WTC11 (cell line): ENCODE measurements around the gene CCHCR1. TPM values are rescaled to one million over a fixed set of nuclear protein-coding genes. Genes with fewer than 3 reads are reported as not detected.
"Not testable (repeated sequence)": the region's sequence is repeated elsewhere in the genome, so short reads cannot be mapped to it uniquely, and the experiment has no call there.

Source experiments
- ATAC-seq: fragments of 200-7000 bp; cut with Tn5 transposase; 2 replicates; pipeline ENCODE4 v1.10.0; 2021; ENCODE audit warnings: mild to moderate bottlenecking, moderate library complexity
- CTCF ChIA-PET: fragments of 300-600 bp; sonication (Branson Sonifier 250); formaldehyde crosslinking; loops from one replicate; lab custom pipeline; 2021; ENCODE audit warnings: antibody characterized with exemption; lab: Charles Lee
- POLR2A ChIA-PET: fragments of 350-600 bp; sonication (Branson Sonifier 250); formaldehyde crosslinking; loops from one replicate; lab custom pipeline; 2021; ENCODE audit warnings: antibody characterized with exemption; lab: Charles Lee
- DNase-seq: peaks from one replicate; pipeline ENCODE4 v3.0.0; 2021; ENCODE audit warnings: low spot score
- H3K27ac Mint-ChIP-seq: 2 replicates; pipeline ENCODE4 v1.8.0; 2021; ENCODE audit warnings: mixed read lengths
- H3K27me3 Mint-ChIP-seq: 2 replicates; pipeline ENCODE4 v1.8.0; 2021; ENCODE audit warnings: low read depth, mild to moderate bottlenecking, moderate library complexity, mixed read lengths
- H3K36me3 Mint-ChIP-seq: 2 replicates; pipeline ENCODE4 v1.8.0; 2021; ENCODE audit warnings: mixed read lengths
- H3K4me1 Mint-ChIP-seq: 2 replicates; pipeline ENCODE4 v1.8.0; 2022; ENCODE audit warnings: mixed read lengths
- H3K4me3 Mint-ChIP-seq: 2 replicates; pipeline ENCODE4 v1.8.0; 2021; ENCODE audit warnings: mild to moderate bottlenecking, moderate library complexity, mixed read lengths
- H3K9me3 Mint-ChIP-seq: 2 replicates; pipeline ENCODE4 v1.8.0; 2021; ENCODE audit warnings: mixed read lengths
- ATF2 ChIP-seq: sonication (generic); formaldehyde crosslinking; IDR thresholded peaks from 2 replicates; pipeline ENCODE4 v1.8.1; 2022; ENCODE audit warnings: low read depth, missing genetic modification reagents, borderline replicate concordance
- CBFB ChIP-seq: sonication (generic); formaldehyde crosslinking; IDR thresholded peaks from 2 replicates; pipeline ENCODE4 v1.8.1; 2022; ENCODE audit warnings: mild to moderate bottlenecking, low read depth, missing genetic modification reagents
- E2F4 ChIP-seq: sonication (generic); formaldehyde crosslinking; IDR thresholded peaks from 2 replicates; pipeline ENCODE4 v1.8.1; 2022; ENCODE audit warnings: low read depth, mild to moderate bottlenecking, moderate library complexity, missing genetic modification reagents, borderline replicate concordance
- HMGXB4 ChIP-seq: sonication (generic); formaldehyde crosslinking; IDR thresholded peaks from 2 replicates; pipeline ENCODE4 v1.8.1; 2023; ENCODE audit warnings: mild to moderate bottlenecking, moderate library complexity, missing genetic modification reagents
- MLX ChIP-seq: sonication (generic); formaldehyde crosslinking; IDR thresholded peaks from 2 replicates; pipeline ENCODE4 v1.8.1; 2023; ENCODE audit warnings: mild to moderate bottlenecking, missing genetic modification reagents, moderate library complexity
- PREB ChIP-seq: sonication (generic); formaldehyde crosslinking; IDR thresholded peaks from 2 replicates; pipeline ENCODE4 v1.8.1; 2022; ENCODE audit warnings: mild to moderate bottlenecking, missing genetic modification reagents, moderate library complexity, borderline replicate concordance
- PRRX2 ChIP-seq: fragments of 250-450 bp; sonication (Bioruptor Pico); IDR thresholded peaks from 2 replicates; pipeline ENCODE4 v1.8.0; 2021; ENCODE audit warnings: mild to moderate bottlenecking
- RELA ChIP-seq: sonication (generic); formaldehyde crosslinking; IDR thresholded peaks from 2 replicates; pipeline ENCODE4 v1.8.1; 2022; ENCODE audit warnings: missing genetic modification reagents, mild to moderate bottlenecking, borderline replicate concordance
- SMAD4 ChIP-seq: sonication (generic); formaldehyde crosslinking; IDR thresholded peaks from 2 replicates; pipeline ENCODE4 v1.8.0; 2022; ENCODE audit warnings: mild to moderate bottlenecking, missing genetic modification reagents
- SOX15 ChIP-seq: fragments of 250-450 bp; sonication (Bioruptor Pico); IDR thresholded peaks from 2 replicates; pipeline ENCODE4 v1.9.0; 2021; ENCODE audit warnings: mild to moderate bottlenecking
- SP1 ChIP-seq: sonication (generic); formaldehyde crosslinking; conservative IDR thresholded peaks from 2 replicates; pipeline ENCODE4 v1.8.1; 2022; ENCODE audit warnings: missing genetic modification reagents
- total RNA-seq: library from RNA; stranded (reverse); gene quantifications from 3 replicates; pipeline ENCODE4 v1.2.3, GENCODE V29; 2021

Gene CCHCR1
- total RNA-seq, 1 experiment from 2014 or later = 58.7 TPM

GRCh38 chr6:31203345-31203979 is 45.9 kb upstream of the CCHCR1 start (continued):
- TF ChIP-seq ATF2 (CRISPR knock-in tag) (no peak), SOX15 (no peak), PREB (CRISPR knock-in tag) (no peak), RELA (CRISPR knock-in tag) (no peak), E2F4 (CRISPR knock-in tag) (no peak)

GRCh38 chr6:31202259-31203166 is 44.9 kb upstream of the CCHCR1 start:
- Mint-ChIP-seq H3K4me3 (no peak overlapping the region), H3K9me3 (peaks cover 13% of the 10 kb centered on the region), H3K27ac (no peak overlapping the region), H3K27me3 (no peaks in the 10 kb centered on the region; the same call in 1 of the 2 replicates), H3K4me1 (peaks cover 18% of the 10 kb centered on the region), H3K36me3 (peaks cover 8% of the 10 kb centered on the region)
- TF ChIP-seq SMAD4 (CRISPR knock-in tag) (no peak), SP1 (CRISPR knock-in tag) (no peak), CBFB (no peak), MLX (CRISPR knock-in tag) (no peak)
- POLR2A ChIA-PET = no interaction called here
- ATAC-seq = peak; percentile 26
- DNase-seq = no peak
- CTCF ChIA-PET = interaction anchor here (1.0 to 1.1 kb wide), 4 partner anchors 10 to 240 kb away, joined by 3 to 13 read pairs (median 4); no protein-coding TSS in a partner anchor

- H3K27me3 Mint-ChIP-seq, POLR2A ChIA-PET, DNase-seq, H3K4me3 Mint-ChIP-seq, H3K27ac Mint-ChIP-seq, ATAC-seq: not testable (repeated sequence)
- peaks cover 20% of the 10 kb centered on the region for H3K4me1 Mint-ChIP-seq
- CTCF ChIA-PET = interaction anchor here (4.1 kb wide), 1 partner anchor 169 kb away, joined by 60 read pairs; no protein-coding TSS in a partner anchor
- H3K9me3 Mint-ChIP-seq = peaks cover 27% of the 10 kb centered on the region
- H3K36me3 Mint-ChIP-seq = peaks cover 20% of the 10 kb centered on the region
These were observed 41.5 kb upstream of the CCHCR1 start for GRCh38 chr6:31199105-31199452.

GRCh38 chr6:31197559-31198305 is 40.1 kb upstream of the CCHCR1 start:
- no peak overlapping the region for H3K27ac Mint-ChIP-seq
- TF ChIP-seq HMGXB4 (CRISPR knock-in tag) = 0 out of 2 replicates have a peak, but pooled peaks have one; percentile 9
- TF ChIP-seq PRRX2 = no peak
- TF ChIP-seq, all 79 proteins: peak for 1

More at GRCh38 chr6:31197559-31198305, 40.1 kb upstream of the CCHCR1 start:
- ATAC-seq = peak; percentile 42
- H3K36me3 Mint-ChIP-seq = peaks cover 20% of the 10 kb centered on the region
- peaks cover 27% of the 10 kb centered on the region for H3K9me3 Mint-ChIP-seq
- ChIA-PET CTCF (interaction anchor here (0.6 to 4.1 kb wide), 7 partner anchors 13 to 177 kb away, joined by 3 to 60 read pairs (median 5); no protein-coding TSS in a partner anchor), POLR2A (interaction anchor here (0.6 kb wide), 1 partner anchor 83 kb away, joined by 3 read pairs; no protein-coding TSS in a partner anchor)
- peak overlapping the region; percentile 83 for H3K4me3 Mint-ChIP-seq
- no peaks in the 10 kb centered on the region; the same call in 1 of the 2 replicates for H3K27me3 Mint-ChIP-seq
- DNase-seq = peak; percentile 70
- peaks cover 6% of the 10 kb centered on the region for H3K4me1 Mint-ChIP-seq
